GM19438 (cell line): Measurements from ENCODE around the gene LAMA3.

Experiments used
- ATAC-seq: cut with Tn5 transposase; IDR thresholded peaks from one replicate; pipeline ENCODE4 v1.9.1; 2021; ENCODE audit warnings: low read depth; ENCODE audit not compliant: unreplicated experiment

Gene LAMA3, protein sequence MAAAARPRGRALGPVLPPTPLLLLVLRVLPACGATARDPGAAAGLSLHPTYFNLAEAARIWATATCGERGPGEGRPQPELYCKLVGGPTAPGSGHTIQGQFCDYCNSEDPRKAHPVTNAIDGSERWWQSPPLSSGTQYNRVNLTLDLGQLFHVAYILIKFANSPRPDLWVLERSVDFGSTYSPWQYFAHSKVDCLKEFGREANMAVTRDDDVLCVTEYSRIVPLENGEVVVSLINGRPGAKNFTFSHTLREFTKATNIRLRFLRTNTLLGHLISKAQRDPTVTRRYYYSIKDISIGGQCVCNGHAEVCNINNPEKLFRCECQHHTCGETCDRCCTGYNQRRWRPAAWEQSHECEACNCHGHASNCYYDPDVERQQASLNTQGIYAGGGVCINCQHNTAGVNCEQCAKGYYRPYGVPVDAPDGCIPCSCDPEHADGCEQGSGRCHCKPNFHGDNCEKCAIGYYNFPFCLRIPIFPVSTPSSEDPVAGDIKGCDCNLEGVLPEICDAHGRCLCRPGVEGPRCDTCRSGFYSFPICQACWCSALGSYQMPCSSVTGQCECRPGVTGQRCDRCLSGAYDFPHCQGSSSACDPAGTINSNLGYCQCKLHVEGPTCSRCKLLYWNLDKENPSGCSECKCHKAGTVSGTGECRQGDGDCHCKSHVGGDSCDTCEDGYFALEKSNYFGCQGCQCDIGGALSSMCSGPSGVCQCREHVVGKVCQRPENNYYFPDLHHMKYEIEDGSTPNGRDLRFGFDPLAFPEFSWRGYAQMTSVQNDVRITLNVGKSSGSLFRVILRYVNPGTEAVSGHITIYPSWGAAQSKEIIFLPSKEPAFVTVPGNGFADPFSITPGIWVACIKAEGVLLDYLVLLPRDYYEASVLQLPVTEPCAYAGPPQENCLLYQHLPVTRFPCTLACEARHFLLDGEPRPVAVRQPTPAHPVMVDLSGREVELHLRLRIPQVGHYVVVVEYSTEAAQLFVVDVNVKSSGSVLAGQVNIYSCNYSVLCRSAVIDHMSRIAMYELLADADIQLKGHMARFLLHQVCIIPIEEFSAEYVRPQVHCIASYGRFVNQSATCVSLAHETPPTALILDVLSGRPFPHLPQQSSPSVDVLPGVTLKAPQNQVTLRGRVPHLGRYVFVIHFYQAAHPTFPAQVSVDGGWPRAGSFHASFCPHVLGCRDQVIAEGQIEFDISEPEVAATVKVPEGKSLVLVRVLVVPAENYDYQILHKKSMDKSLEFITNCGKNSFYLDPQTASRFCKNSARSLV (N-terminal part only)

DNA sequence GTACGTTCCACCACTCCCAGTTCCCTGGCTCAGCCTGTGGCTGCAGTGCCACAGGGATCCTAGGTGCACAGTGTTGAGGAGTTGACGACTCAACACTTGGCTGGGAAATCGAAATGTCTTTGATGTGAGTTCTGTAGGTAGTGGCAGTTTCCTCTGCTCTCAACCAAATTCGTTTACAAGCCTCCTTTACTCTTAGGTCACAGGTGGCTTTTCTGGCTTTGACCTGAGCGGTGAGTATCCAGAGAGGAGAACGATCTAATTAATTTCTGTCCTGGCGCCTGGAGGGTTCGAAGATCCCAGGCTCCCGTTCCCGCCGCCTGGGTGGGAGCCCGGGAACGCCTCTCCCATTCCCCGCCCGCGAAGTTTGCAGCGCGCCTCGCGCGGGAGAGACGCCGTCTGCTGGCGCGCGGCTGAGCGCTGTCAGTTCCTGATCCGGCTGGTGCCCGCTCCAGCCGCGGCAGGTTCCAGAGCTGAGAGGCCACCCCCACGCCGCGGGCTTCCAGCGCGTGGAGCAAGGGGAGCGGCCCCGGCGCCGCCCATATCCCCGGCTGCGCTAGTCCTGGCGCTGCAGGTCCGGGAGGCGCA lies at the start of gene LAMA3:
TSS of gene LAMA3 (plus strand) at position 423 of the 585 bp plus-strand sequence. CDS start 231 bp downstream, outside the sequence.
- ATAC-seq = no peak

DNA sequence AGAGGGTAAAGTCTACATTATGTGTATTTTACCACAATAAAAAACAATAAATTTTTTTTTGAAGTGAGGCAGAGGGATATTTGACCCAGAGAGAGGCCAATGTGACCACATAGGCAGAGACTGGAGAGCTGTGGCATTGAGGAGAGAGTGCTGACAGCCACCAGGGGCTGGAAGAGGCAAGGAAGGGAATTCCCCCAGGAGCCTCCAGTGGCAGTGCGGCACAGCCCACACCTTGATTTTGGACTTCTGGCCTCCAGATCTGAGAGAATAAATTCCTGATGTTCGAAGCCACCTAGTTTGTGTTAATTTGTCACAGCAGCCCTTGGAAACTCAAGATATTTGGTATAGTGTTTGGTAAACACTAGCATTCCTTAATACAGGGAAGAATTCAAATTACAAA lies 49.2 kb upstream of the LAMA3 start:
- no peak for ATAC-seq

DNA sequence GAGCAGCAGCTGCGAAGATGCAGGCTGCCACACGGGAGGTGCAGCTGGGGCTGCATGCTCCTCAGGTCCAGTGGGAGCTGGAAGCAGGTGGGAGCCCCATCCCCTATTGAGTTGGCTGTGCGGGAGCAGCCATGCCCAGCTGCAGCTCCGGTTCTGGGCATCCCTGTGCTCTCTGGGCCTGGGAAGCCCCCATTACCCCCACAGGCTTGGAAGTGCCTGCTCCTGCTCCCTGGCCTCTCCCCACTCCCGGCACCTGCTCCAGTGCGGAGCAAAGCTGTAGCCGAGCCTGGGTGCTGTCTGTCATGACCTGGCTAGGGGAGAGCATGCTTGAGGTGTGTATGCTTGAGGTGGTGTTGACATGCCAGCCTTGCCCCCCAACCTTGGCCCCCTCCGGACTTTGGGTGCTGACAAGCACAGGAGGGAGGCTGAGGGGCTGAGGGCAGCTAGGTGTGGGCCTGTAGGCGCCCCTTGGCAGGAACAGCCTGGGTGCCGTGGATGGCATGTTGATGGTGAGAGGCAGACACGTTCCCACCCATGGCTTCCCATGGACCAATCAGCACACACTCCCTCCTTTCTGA lies 48.0 kb upstream of the LAMA3 start:
- no peak for ATAC-seq

DNA sequence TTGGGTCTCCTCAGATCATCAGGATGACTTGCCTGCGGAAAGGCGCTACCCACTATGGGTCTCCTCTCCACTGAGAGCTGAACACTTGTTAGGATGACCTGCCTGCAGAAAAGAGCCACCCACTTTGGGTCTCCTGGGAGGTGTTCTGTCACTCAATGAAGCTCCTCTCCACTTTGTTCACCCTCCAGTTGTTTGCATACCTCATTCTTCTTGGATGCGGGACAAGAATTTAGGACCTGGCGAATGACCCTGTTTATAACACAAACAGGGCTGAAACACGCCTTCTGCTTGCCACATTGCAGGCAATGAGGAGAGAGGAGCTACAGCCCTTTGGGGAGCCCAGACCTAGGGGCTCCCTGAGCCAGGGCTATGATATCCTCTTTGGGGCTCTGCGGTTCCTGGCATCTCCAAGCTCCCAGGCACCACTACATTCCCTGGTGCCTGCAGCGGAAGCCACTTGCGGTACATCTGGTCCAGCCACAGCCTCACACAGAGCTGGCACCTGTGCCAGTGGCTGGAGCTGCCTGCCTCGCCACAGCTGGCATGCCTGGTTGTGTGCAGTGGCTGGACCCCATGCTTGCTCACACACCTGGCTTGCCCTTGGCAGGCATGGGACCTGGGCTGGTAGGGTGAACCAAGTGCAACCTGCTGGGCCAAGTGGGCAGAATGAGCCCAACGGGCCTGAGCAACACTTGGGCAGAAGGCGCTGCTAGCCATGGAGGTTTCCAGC lies 47.2 kb upstream of the LAMA3 start:
- no peak for ATAC-seq

DNA sequence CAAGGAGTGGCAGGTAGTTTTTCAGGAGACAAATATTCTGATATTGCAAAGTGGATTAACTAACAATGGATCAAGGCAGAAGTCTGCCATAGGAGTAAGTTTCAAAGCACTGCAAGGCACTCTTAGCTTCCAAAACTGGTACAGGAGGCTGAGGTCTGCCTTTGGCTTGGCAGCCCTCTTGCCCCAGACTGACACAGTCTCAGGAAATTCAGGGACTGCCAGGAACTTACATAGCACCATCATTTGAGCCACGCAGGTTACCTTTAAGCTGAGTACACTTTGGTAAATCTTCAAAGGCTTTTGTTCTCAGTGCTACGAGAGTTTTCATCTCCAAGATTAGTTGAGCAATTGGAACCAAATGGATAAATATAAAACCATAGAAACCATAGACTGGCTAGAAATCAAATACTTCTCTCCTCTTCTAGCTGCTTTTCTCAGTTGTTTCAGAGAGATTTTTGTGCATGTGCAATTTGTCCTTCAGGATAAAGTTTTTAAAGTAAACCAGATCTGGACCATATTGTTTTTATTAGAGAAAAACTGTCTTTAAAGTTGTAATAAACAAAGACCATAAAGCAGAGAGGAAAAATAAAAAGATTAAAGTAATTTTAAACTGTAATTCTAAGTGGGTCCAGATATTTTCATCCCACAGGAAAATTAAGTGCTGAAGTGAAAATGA lies 45.3 kb upstream of the LAMA3 start:
- no peak for ATAC-seq

DNA sequence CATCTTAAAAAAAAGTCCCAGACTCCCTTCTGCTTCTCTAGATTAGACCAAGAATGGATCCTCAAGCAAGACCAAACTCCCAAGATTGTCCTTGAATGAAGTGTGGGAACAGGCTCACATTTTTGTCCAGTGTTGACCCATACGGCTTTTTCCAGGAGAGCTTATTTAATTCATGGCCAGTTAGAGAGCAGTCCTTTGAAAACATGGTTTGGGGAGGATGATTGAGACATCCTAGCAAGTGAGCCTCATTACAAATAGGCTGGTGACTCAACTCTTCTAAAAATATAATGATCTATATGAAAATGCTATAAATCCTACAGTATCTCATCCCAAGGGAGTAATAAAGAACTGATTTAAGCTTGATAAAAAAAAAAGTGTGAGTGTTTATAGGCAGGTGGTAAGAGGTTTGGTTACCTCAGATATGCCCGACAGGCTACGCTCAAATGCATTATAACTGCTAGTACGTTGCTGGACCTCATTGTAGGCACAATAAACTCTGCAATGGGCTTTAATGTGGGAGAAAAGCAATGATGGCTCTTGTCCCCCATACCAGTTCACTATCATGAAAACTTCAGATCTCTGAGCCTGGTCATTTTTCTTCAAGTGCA lies 43.6 kb upstream of the LAMA3 start:
- no peak for ATAC-seq

DNA sequence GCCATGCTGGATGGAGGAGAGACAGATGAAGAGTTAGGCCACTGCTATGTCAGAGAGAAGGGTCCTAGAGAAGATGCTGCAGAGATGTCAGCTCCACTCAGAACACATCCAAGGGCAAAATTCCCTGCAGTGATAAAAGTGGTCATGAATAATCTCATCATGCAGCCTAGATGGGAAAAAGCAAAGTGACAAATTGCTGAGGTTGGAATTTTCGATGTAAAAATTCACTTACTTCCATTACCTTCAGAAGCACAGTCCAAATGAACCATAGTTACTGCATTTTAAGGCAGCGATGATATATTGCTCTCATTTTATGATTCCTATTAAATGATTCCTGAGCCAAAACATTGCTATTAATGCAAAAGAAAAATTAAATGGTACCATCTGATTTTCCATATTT lies 43.0 kb upstream of the LAMA3 start:
- no peak for ATAC-seq

DNA sequence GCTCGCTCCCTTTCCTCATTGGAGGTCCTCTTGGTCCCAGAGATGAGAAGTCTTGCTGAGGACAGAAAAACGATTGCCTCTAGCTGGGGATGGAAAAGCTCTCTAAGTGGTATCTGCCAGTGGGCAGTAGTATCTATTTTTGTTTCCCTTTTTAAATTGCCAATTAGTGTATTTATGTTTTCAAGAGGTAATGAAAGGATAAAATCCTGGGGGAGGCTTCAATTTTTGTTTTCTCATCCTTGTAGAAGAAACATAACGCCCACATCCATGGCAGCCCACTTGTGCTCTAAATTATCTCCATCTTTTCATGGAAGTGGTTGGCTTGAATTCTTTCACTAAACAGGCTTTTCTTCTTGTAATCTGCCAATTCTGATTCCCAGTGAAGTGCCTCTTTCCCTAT lies 40.8 kb upstream of the LAMA3 start:
- ATAC-seq = no peak

DNA sequence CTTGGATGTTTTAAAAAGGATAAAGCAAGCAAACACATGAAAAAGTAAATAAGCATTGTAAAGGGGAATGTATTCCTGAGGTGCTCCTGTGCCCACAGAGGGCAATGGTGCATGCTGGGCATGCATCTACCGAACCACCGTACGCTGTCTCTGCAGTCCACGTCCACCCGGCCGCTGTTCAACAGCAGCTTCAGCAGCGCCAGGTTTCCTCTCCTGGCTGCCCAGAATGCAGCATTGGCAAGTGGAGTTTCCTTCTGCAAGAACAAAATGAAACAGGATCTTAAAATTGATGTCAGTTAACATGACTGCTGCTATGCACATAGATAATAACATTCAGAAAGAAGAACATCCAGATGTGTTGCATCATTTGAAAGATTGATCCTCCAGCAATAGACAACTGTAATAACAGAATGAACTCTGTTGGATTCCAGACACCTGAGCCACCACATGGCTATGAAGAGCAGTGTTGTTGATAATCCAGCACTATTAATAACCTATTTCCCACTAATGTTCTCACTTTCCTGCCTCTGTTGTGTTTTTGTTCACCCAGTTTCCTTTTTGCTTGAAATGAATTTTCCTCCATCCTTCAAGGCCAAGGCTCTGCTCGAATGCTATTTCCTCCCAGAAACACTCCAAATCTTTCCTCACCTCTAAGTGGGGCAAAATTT lies 40.2 kb upstream of the LAMA3 start:
- no peak for ATAC-seq

DNA sequence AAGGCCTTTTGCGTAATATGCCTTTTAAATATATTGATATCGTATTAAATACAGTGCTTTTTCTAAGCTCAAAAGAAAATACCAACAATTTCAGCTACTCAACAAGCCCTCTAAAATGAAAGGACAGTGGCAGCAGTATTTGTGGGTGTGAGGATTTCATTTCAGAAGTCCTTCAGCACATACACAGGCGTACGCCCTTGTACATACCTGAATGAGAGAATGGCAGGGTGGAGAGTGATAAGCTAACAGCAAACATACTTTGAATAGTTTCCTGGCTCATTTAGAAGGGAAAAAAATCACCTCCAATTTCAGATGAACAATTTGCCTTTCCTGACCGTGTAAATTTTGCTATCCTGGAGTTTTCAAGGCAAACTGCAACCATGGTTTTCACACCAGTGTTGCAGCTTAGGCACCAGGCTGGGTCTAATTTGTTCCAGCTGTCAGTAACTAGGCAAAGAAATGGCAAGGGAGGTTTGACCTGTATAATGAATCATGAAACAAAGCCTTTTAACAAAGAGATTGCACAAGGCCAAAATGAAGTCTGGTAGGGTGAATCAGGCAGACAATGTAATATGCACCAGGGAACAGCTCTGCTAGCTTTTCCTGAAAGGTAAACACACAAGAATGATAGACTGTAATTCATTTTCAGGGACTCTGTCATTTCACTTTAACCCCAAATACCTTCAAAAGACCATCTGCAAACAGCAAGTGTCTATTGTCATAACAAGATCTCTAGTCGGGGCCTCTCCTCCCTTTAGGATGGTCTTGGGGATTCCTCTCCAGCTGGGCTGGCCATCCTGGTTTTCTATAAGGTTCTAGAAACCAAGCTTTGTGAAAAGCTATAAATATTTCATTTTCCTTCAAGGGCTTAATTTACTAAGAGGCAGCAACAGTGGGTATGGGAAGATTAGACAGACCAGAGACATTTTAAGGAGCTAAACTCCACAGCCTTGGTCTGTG lies 38.0 kb upstream of the LAMA3 start:
- ATAC-seq = no peak

DNA sequence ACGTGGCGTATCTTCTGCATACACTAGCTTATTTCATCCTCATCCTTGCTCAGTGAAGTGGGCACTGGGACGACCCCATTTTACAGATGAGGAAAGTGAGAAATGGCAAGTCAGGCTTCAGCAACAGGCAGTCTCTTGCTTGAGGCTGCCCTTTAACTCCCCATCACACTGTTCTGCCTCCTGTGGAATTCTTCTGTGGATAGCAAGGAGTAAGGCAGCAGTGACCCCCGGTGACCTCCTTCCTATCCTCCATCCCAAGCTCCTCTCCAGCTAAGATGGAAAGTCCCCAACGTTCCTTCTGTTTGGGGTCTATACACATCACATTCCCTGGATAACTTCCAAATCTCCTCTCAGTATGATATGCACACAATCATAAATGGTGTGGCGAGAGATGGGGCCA lies 37.0 kb upstream of the LAMA3 start:
- ATAC-seq = no peak

DNA sequence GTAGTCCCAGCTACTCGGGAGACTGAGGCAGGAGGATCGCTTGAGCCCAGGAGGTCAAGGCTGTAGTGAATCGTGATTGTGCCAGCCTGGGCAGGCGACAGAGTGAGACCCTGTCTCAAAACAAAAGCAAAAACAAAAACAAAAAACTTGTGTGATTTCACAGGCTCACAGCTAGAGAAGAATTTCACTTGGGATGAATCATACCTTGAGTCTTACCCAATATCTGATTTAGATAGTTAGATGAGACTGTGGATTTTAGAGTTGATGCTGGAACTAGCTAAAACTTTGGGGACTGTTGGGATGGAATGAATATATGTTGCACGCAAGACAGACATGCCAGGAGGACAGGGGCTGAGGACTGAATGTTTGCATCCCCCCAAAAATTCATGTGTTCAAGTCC lies 31.0 kb upstream of the LAMA3 start:
- no peak for ATAC-seq

DNA sequence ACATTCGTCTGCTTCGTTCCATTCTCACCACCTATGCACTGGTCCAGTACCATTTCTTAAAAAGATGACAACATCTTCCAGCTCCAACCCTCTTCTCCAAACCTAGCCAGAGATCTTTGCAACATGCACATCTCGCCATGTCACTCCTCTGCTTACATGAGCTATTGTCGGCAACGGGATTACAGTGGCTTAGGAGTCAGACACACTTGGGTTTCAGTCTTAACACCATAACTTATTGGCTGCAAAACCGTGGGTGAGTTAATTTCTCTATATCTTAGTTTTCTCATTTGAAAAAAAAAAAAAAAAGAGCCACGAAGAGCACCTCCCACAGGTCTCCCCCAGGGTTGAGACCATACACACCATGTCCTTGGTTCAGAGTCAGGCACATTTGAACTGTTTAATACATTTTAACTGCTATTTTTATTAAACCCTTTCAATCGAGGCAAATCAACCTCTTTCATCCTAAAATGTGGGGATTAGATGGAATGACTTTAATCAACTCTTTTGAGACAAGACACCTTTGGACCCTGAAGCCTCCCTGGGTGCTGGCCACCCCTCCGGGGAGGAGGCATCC lies 27.4 kb upstream of the LAMA3 start:
- ATAC-seq = no peak

DNA sequence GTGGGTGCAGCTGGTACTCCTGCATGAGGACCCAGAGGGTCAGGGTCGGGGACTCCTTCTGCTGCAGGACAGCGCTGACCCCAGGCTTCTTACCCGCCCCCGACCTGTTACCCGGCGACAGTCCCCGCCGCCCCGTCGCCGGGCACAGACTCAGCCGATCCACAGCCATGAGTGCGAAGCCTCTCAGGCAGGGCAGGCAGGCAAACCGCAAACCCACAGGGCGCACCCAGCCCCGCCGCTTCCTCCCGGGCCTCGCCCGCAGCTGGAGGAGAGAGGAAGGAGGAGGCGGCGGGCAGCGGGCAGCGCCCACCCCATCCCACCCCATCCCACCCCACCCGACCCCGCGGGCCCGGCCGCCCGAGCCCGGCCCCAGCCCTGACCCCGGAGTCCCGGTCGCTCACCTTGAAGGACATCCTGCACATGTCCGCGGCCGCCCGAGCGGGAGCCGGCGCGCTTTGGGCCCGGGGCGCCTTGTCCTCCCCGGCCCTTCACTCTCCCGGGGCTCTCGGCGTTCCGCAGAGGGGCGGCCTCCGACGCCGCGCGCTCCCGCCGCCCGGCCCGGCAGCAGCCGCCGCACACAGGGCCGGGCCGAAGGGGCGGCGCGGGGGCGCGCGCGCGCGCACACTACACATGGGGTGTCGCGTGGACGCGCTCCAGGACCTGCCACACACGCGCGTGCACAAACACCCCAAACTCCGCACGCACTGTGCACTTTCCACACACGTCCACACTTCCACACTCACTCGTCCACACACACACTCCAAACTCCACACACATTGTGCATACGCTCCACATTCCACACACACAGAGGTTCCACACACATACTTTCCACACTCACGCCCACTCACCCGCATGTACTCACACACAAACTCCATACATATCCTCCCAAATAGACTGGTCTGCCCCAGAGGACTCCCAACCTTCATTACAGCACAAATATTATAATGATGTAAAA lies 26.7 kb upstream of the LAMA3 start, which contains the start of gene ANKRD29:
TSS of gene ANKRD29 (minus strand) at position 603 of the 955 bp plus-strand sequence. CDS start at position 422, 181 bp downstream.
- no peak for ATAC-seq

DNA sequence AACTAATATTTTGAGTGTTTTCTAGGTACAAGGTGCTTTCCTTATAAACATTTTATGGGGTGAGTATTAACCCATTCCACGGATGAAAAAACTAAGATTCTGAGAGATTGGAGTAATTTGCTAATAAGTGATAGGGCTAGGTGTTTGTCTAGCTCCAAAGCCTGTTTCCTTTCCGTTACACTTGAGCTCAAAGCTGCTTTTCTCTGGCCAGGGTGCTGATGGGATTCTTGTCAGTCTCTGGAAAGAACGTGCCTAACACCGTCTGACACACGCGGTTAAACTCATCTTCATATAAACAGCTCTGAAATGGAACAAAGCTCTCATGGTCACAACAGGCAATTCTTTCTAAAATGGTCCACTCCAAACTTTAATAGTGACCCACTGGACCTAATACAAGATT lies 24.6 kb upstream of the LAMA3 start:
- no peak for ATAC-seq
